Osteoblast (primary cell): Measurements from ENCODE around the gene NPAS3. TPM values are rescaled to one million over a fixed set of nuclear protein-coding genes. Genes with fewer than 3 reads are reported as not detected.
A peak's percentile ranks its signal among the peaks of the same experiment; 100 is the strongest.

Experiments used
- DNase-seq: peaks from one replicate; pipeline ENCODE4 v3.0.0; 2011; ENCODE audit warnings: low spot score, mixed read lengths; ENCODE audit not compliant: insufficient read length; ENCODE audit errors: missing footprints
- H2AFZ ChIP-seq: 2 replicates; pipeline ENCODE4 v1.6.0; 2011; ENCODE audit warnings: mild to moderate bottlenecking, low read length
- H3K27ac ChIP-seq: 2 replicates; pipeline ENCODE4 v1.5.1; 2011; ENCODE audit warnings: mild to moderate bottlenecking, low read depth, low read length, moderate library complexity
- H3K27me3 ChIP-seq: 2 replicates; pipeline ENCODE4 v1.6.0; 2012; ENCODE audit warnings: mild to moderate bottlenecking, control low read depth, inconsistent platforms, low read length, moderate library complexity; ENCODE audit not compliant: insufficient read depth
- H3K36me3 ChIP-seq: 2 replicates; pipeline ENCODE4 v1.5.1; 2011; ENCODE audit warnings: mild to moderate bottlenecking, low read length, control low read depth, moderate library complexity; ENCODE audit not compliant: insufficient read depth
- H3K4me1 ChIP-seq: 2 replicates; pipeline ENCODE4 v1.5.1; 2011; ENCODE audit warnings: mild to moderate bottlenecking, low read length, control low read depth, moderate library complexity; ENCODE audit not compliant: insufficient read depth
- H3K4me2 ChIP-seq: 2 replicates; pipeline ENCODE4 v1.6.0; 2011; ENCODE audit warnings: mild to moderate bottlenecking, low read length; ENCODE audit not compliant: insufficient read depth
- H3K4me3 ChIP-seq: fragments of 200-600 bp; sonication (generic); 3 replicates; pipeline ENCODE4 v1.5.1; 2012; ENCODE audit warnings: mild to moderate bottlenecking, low read length, inconsistent platforms; ENCODE audit not compliant: insufficient read depth
- H3K79me2 ChIP-seq: 2 replicates; pipeline ENCODE4 v1.6.0; 2012; ENCODE audit warnings: mild to moderate bottlenecking, low read length, control low read depth, inconsistent platforms; ENCODE audit not compliant: insufficient read depth
- H3K9me3 ChIP-seq: 2 replicates; pipeline ENCODE4 v1.5.1; 2011; ENCODE audit warnings: low read depth, low read length, control low read depth
- H4K20me1 ChIP-seq: 2 replicates; pipeline ENCODE4 v1.6.0; 2012; ENCODE audit warnings: mild to moderate bottlenecking, low read length, control low read depth; ENCODE audit not compliant: insufficient read depth
- CTCF ChIP-seq: IDR thresholded peaks from 2 replicates; pipeline ENCODE4 v1.5.1; 2011; ENCODE audit warnings: mild to moderate bottlenecking, low read depth, low read length, moderate library complexity; ENCODE audit errors: extremely low read depth
- total RNA-seq: library from RNA; depleted of rRNA; stranded (reverse); fragments of >200 nt; gene quantifications from 2 replicates; pipeline ENCODE4 v1.2.3, GENCODE V29; 2012

The NPAS3 gene
- total RNA-seq, 1 donor, result 0.72 TPM

GRCh38 chr14:33685698-33686097 is 747.0 kb downstream of the NPAS3 start:
- Histone ChIP-seq H3K79me2 (no peaks in the 10 kb centered on the region), H3K4me2 (peak overlapping the region; percentile 0), H3K4me1 (peaks cover 34% of the 10 kb centered on the region), H3K36me3 (no peaks in the 10 kb centered on the region), H3K27ac (peak overlapping the region; percentile 3), H3K9me3 (no peaks in the 10 kb centered on the region), H3K27me3 (no peaks in the 10 kb centered on the region), H4K20me1 (no peaks in the 10 kb centered on the region), H2AFZ (no peak overlapping the region), H3K4me3 (no peak overlapping the region)
- no peak for DNase-seq
- TF ChIP-seq CTCF, result no peak

- Histone ChIP-seq H3K4me1 (peaks cover 33% of the 10 kb centered on the region), H3K36me3 (no peaks in the 10 kb centered on the region), H3K4me3 (no peak overlapping the region), H4K20me1 (no peaks in the 10 kb centered on the region), H3K79me2 (no peaks in the 10 kb centered on the region), H3K27me3 (no peaks in the 10 kb centered on the region), H2AFZ (no peak overlapping the region), H3K4me2 (peak overlapping the region; percentile 8), H3K9me3 (no peaks in the 10 kb centered on the region), H3K27ac (peak overlapping the region; percentile 50)
- DNase-seq, result peak; percentile 49
- TF ChIP-seq CTCF, result no peak
Measured at GRCh38 chr14:33686218-33686617, 747.5 kb downstream of the NPAS3 start.

- H3K79me2 ChIP-seq, result no peaks in the 10 kb centered on the region
- peaks cover 37% of the 10 kb centered on the region for H3K4me1 ChIP-seq
- DNase-seq, result no peak
- H3K36me3 ChIP-seq, result no peaks in the 10 kb centered on the region
- no peaks in the 10 kb centered on the region for H4K20me1 ChIP-seq
- no peak overlapping the region for H2AFZ ChIP-seq
- H3K4me3 ChIP-seq, result no peak overlapping the region
- peak overlapping the region; percentile 8 for H3K4me2 ChIP-seq
- H3K27me3 ChIP-seq, result no peaks in the 10 kb centered on the region
- H3K27ac ChIP-seq, result peak overlapping the region; percentile 50
- TF ChIP-seq CTCF, result no peak
- H3K9me3 ChIP-seq, result no peaks in the 10 kb centered on the region
Measured at GRCh38 chr14:33686856-33687255, 748.2 kb downstream of the NPAS3 start.

- Histone ChIP-seq H3K79me2 (no peaks in the 10 kb centered on the region), H3K36me3 (no peaks in the 10 kb centered on the region), H3K27me3 (no peaks in the 10 kb centered on the region), H3K9me3 (no peaks in the 10 kb centered on the region), H2AFZ (no peak overlapping the region), H3K4me2 (no peak overlapping the region), H3K27ac (no peak overlapping the region), H3K4me3 (no peak overlapping the region), H4K20me1 (no peaks in the 10 kb centered on the region), H3K4me1 (peaks cover 36% of the 10 kb centered on the region)
- TF ChIP-seq CTCF, result no peak
- DNase-seq, result no peak
Measured at GRCh38 chr14:33689680-33690079, 751.0 kb downstream of the NPAS3 start.
